HG03571 (cell line): Measurements from ENCODE around the gene LIPM.
A peak's percentile ranks its signal among the peaks of the same experiment; 100 is the strongest.

Experiments used
- ATAC-seq: cut with Tn5 transposase; IDR thresholded peaks from one replicate; pipeline ENCODE4 v1.9.1; 2021; ENCODE audit not compliant: unreplicated experiment

LIPM gene

DNA sequence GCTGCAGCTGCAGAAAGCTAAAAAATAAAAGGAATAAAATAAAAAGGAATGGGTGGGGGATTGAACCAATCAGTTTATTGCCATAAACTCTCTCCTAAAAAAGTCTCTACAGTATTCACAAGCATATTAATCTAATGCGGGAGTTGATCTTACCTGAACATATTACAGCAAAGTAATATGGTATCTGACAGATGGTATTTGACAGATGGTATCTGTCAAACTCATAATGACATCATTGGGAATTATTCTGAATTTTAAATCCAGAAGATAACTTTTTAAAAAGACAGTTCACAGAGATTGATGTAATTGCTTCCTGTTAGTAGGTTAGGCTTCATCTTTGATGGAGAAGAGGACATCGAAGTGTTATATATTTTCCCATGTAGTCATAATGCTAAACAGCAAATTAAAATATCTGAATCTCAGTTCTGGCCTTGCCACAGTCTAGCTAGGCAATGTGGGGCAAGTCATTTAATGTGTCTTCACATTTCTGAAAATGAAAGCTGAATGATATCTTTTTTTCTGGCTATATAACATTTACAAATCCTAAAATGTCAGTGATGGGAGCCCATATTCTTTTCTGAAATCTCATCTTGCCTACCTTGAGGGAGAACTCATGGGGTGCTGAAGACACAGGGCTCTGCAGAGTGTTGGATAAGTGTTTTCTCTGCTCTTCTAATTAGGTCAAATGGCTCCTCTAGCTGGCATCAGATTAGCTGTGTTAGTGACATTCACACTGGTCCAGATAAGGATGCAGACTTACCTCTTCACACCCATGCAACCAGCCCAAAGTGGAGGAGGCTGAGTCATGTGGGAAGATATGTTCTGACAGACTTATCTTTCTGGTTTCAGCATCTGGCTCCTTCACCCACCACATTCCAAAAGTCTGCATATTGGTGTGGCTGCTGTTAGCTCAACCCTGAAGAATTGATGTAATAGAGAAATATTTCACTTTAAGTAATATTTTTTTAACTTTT, 2.1 kb upstream of the LIPM start:
- ATAC-seq: no peak

DNA sequence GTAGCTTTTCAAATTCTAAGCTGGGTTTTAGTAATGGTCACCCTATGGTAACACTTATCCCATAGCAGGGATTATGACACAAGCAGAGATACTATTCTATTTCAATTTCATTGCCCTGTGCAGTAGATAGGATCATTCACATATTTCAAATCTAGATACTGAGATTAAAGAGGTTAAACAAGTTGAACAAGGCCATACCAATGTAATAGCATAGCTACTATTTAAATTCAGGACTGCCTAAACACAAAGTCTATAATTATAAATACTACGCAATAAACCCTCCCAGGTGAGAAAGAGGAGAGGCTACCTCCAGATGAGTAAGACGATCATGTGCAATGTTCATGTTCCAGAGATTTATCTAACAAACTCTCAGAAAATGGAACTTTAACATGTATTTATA, 1.1 kb downstream of the LIPM start:
- ATAC-seq: no peak

GRCh38 chr10:88804083-88804812, 1.7 kb downstream of the LIPM start:
- ATAC-seq: no peak

GRCh38 chr10:88805361-88805760, 2.8 kb downstream of the LIPM start:
- ATAC-seq: no peak

DNA sequence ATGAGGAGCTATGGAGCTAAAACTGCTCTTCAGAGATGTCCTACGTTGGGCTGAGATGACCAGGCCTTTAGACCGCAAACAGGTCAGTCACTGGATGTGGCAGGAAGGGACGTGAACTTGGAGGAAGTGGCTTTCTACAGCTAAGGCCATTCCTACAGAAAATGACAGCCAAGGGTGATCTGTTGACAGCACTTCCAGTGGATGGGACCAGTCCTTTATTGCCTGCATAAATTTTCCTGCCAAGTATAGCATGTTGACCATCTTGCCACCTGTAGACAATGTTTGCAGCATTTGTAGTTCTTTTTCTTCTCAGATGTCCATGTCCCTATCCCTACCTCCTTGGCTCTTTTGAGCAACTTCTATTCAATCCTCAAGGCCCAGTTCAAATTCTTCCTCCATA, 3.4 kb downstream of the LIPM start:
- ATAC-seq: no peak

DNA sequence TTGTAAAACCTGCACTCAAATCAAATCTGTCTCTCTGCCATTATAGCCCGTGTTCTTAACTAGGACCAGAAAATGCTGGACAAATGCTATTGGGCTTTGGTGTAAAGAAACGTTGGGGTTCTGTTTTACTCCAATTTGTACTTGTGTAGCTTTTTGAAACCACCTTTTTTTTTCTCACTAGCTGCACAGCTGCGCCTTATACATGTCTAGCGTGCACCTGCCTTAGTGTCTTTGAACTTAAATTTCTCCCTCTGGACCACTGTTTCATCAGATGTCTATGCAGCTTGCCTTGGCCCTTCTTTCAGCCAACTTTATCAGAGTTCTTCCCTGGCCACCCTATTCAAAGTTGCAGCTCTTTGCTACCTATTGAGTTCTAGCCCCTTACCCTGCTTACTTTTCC, 7.1 kb downstream of the LIPM start:
- ATAC-seq: no peak

DNA sequence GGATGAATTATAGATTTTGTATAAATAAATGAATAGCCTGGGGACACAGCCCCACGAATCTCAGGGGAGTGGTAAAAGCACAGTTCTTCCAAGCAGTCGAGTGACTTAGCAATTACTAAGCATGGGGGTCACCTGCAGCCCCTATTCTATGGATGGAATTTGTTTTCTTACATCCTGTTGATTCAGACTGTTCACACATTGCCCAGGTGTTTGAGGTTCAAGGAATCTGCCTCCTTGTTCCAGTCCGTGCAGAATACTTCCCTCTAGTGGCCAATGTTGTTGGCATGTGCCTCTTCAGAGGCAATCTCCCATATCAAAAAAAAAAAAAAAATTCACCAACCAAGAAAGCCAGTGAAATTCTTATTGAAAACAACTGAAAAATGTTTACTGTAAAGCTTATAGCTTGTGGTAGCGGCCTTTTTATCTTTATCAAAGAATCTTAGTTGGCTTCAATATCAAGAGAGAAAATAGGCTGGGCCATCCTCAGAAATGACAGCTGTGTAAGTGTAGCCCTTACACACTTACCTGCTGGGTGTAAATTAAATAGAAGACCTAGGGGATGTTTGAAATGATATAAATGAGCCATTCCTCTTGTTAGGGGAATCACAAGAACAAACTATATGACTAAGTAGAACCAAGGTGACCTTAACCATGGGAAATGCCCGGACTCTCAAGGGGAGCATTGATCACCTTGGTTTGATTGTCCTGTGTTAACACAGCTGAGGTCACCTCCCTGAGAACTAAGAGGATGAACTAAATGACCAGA, 7.8 kb downstream of the LIPM start:
- ATAC-seq: no peak

DNA sequence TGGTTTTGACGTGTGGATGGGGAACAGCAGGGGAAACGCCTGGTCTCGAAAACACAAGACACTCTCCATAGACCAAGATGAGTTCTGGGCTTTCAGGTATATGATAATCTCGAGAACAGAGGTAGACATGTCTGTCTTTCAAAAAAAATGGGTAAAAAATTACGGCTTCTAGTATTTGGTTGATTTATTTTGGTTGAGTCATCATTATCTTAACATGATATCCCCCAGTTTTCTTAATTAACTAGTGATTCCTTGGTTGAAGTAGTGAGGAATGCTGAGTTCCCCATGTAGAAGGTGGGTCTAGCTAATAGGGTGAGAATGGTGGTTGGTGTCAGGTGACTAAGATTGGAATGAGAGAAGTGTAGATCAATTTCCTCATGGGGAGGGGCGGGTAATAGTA, 10.7 kb downstream of the LIPM start:
- ATAC-seq: no peak

GRCh38 chr10:88819290-88819689, 16.8 kb downstream of the LIPM start:
- no peak for ATAC-seq

DNA sequence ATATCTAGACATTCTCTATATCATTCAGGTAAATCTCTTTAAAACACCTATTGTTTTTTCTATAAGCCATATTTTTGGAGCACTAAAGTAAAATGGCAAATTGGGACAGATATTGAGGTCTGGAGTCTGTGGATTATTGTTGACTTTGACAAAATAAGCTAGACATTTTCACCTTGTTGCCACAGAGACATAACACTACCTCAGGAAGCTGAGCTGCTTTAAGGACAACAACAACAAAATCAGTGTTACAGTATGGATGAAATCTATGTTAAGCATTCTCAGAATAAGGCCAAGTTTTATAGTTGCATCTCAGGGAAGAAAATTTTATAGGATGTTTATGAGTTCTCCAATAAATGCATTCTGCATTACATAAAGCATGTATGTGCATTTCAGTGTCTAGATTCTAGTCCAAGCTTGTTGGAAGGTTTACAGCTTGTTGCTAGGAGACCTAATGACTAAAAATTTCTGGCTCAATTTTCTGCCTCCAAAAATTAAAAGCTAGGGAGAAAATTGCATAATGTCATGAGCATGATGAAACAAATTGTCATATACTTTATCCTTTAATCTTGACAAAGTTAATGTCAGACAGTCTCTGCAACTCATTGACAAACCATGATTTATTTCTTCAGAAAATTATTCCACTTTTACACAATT, 18.3 kb downstream of the LIPM start:
- ATAC-seq: no peak

DNA sequence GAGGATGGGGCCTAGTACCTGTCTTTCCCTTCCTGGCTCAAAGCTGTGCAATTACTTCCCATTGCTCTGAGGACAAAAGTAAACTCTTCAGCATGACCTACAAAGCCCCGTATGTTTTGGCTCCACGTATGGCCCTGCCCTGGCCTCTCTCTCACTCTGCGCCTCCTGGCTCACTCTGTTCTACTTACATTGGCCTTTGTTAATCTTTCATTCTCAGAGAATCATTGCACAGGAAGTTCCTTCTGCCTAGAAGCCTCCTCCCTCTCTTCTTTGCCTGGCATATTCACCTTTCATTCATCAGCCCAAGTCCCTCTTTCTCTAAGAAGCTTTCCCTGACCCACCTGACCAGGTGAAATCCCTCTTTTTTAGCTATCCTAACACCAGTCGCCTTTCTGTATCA, 23.9 kb downstream of the LIPM start:
- no peak for ATAC-seq

- ATAC-seq: no peak
Measured at GRCh38 chr10:88827671-88828070, 25.1 kb downstream of the LIPM start.

- no peak for ATAC-seq
Measured at GRCh38 chr10:88828310-88828709, 25.8 kb downstream of the LIPM start.

DNA sequence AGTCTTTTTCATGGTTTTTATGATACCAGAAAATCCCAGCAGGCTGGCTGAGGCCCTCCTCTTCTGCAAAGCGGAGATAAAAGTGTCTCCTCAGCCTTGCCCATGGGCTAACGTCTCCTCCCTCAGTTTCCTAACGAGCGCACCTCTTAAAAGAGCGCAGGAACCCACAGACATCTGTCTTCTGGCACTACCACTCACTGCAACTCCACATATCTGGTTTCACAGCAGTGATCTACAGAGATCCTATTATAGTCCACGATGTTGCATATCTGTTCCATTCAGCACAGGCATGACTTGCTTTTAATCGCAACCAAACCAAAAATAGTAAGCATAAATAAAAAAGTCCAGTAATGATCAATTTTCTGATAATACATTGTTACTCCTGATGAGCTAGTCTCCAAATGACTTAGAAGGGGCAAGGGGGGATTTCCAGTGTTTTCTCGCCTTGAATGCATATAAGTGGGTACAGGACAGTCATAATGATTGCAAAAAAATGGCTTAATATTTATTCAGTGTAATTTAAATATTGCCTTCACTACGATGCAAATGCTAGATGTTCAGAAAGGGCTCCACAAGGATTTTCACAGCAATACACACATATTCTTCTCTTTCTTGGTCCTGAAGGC, 28.2 kb downstream of the LIPM start:
- ATAC-seq: no peak

GRCh38 chr10:88831709-88832108, 29.2 kb downstream of the LIPM start:
- no peak for ATAC-seq

DNA sequence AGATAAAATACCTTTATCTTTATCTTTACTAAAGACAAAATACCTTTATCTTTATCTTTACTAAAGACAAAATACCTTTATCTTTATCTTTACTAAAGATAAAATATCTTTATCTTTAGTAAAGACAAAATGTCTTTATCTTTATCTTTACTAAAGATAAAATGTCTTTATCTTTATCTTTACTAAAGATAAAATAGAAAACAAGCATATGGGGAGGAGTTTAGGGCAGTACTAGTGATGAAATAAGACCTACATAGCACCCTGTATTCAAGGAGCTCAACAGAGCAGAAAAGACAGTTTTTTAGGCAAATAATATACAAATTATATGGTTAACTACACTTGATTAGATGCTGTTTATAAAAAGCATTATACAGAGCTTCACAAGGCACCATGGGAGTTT, 29.8 kb downstream of the LIPM start:
- ATAC-seq: no peak

DNA sequence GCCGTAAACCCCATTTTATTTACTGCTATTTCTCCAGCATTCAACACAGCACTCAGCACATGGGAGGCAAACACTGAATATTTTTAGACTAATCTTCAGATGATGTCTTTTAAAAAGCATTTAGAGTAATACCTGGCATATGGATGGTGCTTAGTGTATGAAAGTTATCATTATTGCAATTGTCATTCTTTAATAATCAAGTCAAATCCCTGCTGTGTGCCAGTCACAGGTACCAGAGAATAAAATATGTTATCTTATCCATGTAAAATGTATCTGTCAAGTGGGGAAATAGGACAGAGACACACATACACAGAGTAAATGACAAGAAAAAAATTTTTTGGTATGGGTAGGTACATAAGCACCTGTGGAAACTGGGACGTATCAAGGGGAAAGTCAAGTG, 30.6 kb downstream of the LIPM start:
- ATAC-seq: no peak

DNA sequence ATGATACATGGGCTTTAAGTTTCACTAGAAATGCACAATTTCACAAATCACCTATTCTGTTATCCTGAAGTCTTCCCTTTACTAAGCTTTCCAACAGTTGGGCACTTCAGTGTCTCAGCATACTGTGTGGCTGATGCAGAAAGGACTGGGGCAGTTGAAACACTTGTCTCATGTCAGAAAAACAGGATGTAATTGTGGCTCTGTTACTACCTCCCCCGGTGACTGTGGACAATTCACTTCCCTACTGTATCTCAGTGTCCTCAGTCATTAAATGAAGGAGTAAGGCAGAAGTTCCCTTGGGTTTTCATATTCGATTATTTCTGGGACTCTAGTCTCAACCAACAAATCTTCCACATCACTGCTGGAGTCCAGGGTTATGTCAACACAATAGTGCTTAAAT, 31.2 kb downstream of the LIPM start:
- ATAC-seq: no peak

- peak; percentile 75 for ATAC-seq
Measured at GRCh38 chr10:88835096-88835909, 32.8 kb downstream of the LIPM start.

- ATAC-seq: no peak
Measured at GRCh38 chr10:88835910-88836221, 33.3 kb downstream of the LIPM start.
